Activated CD4-positive, alpha-beta T cell treated with anti-CD3 and anti-CD28 coated beads, Interleukin-2, Interleukin-6, amounts not matched to agents 100 ng/mL and 50 ng/mL, durations not matched to agents 16 hours and 8 hours (primary cell): ENCODE data around the gene MED16.

Experiments used
- DNase-seq: peaks from one replicate; pipeline ENCODE4 v3.0.0-alpha.2; 2020

Gene MED16

GRCh38 chr19:892894-893689 lies at the start of gene MED16, which contains the start of gene RNU6-9:
Gene MED16 (minus strand): TSS chr19:893187. CDS start chr19:891131, 2,056 bp downstream.
Gene RNU6-9 (plus strand): TSS chr19:893484.
- peak; percentile 93 for DNase-seq

DNA sequence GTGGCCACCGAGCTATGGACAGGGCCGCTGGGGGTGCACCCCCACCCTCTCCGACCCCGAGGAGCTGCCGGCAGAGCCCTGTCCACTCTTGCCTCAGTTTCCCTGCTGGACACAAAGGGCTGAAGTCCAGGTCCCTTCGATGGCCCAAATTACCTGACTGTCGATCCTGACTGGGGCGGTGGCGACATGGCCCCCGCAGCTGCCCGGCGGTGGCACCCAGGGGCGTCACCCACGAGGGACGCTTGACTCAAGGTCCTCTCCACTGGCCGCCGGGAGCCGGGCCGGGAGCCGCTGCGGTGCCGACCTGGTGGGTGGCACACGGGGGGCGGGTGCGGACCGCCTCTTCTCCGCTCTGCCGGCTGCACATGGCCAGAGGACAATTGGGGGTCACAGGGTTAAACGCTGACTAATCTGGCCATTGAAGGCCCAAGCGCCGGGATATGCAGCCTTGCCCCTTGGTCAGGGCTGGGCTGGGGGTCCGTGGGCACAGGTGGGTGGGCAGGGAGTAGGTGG lies 49.2 kb upstream of the MED16 start:
- DNase-seq = no peak

- no peak for DNase-seq
Measured at GRCh38 chr19:941292-942132, 48.5 kb upstream of the MED16 start.

DNA sequence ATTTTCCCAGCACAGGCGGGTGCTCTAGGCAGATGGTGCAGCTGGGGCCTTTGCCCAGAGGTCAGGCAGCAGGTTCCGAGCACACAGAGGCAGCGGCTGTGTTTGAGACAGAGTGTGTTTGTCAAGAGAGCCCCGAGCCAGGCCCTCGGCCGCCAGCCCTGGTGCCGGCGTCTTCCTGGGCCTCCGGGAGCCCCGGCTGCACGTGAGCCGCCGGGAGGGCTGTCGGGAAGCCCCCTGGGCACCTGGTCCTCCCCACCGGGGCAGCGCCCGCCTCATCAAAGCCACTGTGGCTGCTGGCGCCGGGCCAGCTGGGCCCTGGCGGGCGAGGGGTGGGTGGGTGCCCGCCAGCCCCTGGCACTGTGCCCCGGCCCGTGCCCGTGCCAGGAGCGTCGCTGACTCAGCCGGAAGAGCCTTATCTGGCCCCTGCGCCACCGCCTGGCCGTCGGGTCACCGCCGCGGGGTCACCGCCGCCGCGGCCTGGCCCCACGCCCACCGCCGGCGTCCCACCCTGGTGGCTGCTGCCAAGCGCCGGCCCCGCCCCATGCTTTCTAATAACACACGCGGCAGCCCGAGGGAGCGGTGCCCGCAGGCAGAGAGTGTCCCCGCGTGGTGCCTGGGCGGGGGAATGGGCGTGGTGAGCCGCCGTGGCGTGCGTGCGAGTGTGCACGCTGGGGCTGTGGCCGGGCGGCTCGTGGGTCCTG lies 47.8 kb upstream of the MED16 start:
- peak; percentile 52 for DNase-seq

GRCh38 chr19:939922-940321 lies 46.9 kb upstream of the MED16 start:
- no peak for DNase-seq

DNA sequence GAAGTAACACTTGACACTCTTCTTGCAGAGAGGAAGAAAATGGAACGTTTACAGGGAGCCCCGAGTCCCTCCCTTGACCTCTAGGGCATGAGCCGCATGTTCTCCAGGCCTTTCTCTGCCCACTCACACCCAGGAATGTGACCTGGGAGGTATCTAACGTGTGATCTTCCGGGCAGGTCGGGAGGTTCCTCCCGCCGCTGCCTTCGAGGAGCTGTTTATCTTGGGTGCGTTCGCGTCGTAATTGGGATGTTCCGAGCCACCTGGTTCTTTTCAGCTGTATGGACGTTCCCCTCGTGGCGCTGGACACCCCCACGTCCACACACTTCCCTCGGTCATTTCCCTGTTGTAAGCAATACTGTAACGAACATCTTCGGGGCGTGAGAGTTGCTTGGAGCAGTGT lies 46.5 kb upstream of the MED16 start:
- no peak for DNase-seq

GRCh38 chr19:938233-938923 lies 45.4 kb upstream of the MED16 start:
- DNase-seq = no peak

DNA sequence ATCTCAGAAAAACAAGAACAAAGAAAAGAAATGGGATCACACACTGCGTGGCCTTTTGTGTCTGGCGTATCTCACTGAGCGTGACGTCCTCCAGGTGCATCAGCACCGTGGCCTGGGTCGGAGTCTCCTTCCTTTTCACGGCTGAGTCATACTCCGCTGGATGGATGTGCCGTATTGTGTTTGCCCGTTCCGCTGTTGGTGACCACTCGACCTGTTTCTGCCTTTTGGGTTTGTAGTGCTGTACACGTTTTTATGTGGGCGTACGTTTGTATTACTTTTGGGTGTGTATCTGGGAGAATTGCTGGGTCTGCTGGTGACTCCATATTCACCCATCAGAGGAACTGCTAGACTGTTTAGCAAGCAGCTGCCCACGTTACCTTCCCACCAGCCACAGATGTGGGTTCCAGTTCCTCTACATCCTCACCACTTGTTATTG lies 44.3 kb upstream of the MED16 start:
- DNase-seq = peak; percentile 53

- no peak for DNase-seq
Measured at GRCh38 chr19:936175-936546, 43.2 kb upstream of the MED16 start.

GRCh38 chr19:934865-935479 lies 42.0 kb upstream of the MED16 start:
- DNase-seq = no peak

DNA sequence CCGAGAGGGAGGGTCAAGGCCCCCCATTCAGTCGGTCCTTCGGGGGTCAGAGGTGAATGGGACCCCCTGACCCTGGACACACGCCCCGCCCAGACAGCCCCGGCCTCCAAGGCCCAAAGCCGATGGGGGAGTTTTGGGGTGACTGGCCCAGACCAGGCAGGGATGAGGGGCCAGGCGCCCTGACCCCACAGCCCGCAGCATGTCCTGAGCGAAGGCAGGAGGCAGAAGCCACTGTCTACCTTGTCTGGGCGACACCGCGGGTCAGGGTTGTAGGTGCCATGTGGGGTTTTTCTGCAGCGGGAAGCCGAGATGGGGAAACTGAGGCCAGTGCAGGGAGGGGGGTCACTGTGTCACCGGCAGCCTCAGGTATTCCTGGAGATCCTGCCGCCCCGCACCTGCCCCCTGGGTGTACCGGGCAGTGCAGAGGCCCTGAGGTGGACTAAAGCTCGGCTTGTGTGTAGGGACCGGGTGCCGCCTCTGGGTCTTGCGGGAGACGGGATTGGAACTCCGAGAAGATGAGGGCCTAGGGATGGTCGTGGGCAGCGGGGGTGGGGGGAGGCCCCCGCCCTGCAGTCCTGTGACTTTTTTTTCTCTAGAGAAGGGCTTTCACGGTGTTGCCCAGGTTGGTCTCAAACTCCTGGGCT lies 41.3 kb upstream of the MED16 start:
- no peak for DNase-seq

DNA sequence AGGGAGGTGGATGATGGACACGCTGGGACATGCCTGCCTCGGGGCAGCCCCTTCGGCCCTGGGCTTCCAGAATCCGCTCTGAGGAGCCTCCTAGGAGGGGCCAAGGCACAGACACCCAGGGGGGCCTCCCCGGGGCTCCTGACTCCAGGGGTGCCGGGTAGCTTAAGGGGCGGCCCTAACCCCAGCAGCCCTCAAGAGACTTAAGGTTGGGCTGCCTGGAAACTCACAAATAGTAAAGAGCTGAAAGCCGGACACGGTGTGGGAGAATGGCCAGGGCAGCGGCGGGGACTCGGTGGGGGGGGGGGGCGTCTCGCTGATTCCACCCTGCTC lies 40.5 kb upstream of the MED16 start:
- no peak for DNase-seq

DNA sequence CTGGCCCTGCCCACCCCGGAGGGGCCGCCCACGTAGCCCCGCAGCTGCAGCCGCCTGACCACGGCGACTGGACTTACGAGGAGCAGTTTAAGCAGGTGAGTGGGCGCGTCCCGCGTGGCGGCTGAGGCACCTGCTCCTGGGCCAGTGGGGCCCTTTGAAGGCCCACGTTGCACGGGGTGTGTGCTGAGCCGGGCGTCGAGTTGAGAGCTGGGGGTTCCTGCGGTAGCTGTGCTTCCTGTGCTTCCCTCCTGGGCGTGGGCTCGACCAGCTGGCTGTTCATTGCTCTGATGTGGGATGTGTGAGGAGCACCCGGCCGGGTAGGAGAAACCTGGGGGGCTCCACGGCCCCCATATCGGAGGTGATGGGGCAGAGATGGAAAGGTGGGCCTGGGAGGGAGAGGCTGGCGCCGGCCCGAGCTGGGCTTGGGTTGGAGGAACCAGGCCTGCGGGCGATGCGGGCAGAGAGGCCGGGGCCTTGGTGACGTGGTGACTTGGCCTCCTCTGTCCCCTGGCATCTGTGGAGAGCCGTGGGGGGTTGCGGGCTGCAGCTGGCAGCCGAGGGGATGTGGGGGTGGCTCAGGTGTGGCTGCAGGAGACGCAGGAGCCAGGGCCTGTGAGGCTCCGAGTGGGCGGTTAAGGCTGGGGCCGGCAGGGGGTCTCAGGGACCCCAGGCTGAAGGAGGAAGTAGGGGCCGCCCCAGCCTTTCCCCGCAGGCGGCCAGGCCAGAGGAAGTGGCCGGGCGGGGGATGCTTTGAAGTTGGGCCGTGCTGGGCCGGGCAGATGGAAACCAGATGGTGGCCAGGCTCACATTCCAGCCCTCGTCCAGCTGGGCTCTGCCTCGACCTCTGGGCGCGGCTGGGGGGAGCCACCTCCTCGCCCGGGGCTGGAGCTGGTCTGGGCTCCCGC lies 39.9 kb upstream of the MED16 start:
- no peak for DNase-seq

- DNase-seq = no peak
Measured at GRCh38 chr19:931860-932647, 39.1 kb upstream of the MED16 start.

DNA sequence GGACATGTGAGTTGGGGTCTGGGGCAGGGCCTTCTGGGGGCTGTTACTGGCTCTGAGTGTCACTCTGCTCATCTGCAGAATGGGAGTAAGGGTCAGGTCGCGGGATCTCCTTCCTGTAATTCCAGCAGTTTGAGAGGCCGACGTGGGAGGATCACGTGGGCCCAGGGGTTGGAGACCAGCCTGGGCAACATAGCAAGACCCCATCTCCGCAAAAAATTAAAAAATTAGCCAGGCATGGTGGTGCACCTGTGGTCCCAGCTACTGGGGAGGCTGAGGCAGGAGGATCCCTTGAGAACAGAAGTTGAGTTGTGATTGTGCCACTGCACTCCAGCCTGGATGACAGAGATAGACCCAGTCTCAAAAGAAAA lies 36.9 kb upstream of the MED16 start:
- no peak for DNase-seq

- no peak for DNase-seq
Measured at GRCh38 chr19:929203-929890, 36.4 kb upstream of the MED16 start.

- no peak for DNase-seq
Measured at GRCh38 chr19:928471-929202, 35.6 kb upstream of the MED16 start.

DNA sequence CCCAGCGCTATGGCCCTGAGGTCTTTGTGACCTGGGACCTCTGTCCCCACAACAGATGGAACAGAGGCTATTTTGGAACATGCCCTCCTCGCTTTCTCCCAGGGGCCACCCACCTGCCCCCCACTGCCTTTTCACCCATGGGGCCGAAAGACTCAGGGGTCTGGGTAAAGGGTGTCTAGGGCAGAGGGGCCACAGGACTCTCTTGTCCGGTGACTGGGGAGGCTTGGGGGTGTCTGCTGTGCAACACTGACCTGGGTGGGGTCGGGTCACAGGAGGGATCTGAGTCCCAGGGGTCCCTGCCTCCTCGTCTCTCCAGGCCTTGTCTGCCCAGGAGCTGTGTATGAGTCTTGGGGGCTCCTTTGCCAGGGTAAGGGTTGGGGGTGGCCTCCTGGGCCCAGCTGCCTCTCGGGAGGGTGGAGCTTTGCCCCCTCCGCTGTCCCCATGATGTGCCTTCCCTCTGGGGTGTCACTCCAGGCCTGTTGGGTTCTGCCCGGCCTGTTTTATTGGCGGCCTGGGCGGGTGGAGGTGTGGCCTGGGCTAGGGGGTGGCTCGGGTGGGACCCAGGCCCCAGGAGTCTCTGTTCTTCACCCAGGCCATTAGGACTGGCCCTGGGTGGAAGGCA lies 34.9 kb upstream of the MED16 start:
- DNase-seq = no peak
